ENCODE results near the gene CMBL.
"Not testable (repeated sequence)": the region's sequence is repeated elsewhere in the genome, so short reads cannot be mapped to it uniquely, and the experiment has no call there.

CMBL gene

GRCh38 chr5:10253390-10253789, 54.3 kb downstream of the CMBL start:
- no peak for DNase-seq

- DNase-seq = peak; percentile 7
Observed at GRCh38 chr5:10251405-10251804, 56.3 kb downstream of the CMBL start.

- no peak for DNase-seq
Observed at GRCh38 chr5:10250806-10251276, 56.9 kb downstream of the CMBL start.

- peak; percentile 96 for DNase-seq
Observed at GRCh38 chr5:10249948-10250805, 57.5 kb downstream of the CMBL start, which contains the start of gene CCT5. Gene CCT5, plus strand, starts transcription at chr5:10250280. Its CDS starts 61 bp downstream, at chr5:10250341.

- no peak for DNase-seq
Observed at GRCh38 chr5:10248378-10249260, 59.1 kb downstream of the CMBL start.

- DNase-seq = not testable (repeated sequence)
Observed at GRCh38 chr5:10247217-10247616, 60.5 kb downstream of the CMBL start.

- no peak for DNase-seq
Observed at GRCh38 chr5:10246761-10247160, 60.9 kb downstream of the CMBL start.

- DNase-seq = no peak
Observed at GRCh38 chr5:10244342-10244944, 63.3 kb downstream of the CMBL start.

GRCh38 chr5:10243660-10244240, 64.0 kb downstream of the CMBL start:
- no peak for DNase-seq

GRCh38 chr5:10235350-10235749, 72.4 kb downstream of the CMBL start:
- no peak for DNase-seq

- DNase-seq = no peak
Observed at GRCh38 chr5:10233505-10233904, 74.2 kb downstream of the CMBL start.

GRCh38 chr5:10233011-10233410, 74.7 kb downstream of the CMBL start:
- no peak for DNase-seq

- no peak for DNase-seq
Observed at GRCh38 chr5:10232386-10232785, 75.3 kb downstream of the CMBL start.

GRCh38 chr5:10229306-10230048, 78.2 kb downstream of the CMBL start:
- no peak for DNase-seq

- no peak for DNase-seq
Observed at GRCh38 chr5:10228288-10228687, 79.4 kb downstream of the CMBL start.
